ENCODE results near the gene SH3GL1.
"Not testable (repeated sequence)": the region's sequence is repeated elsewhere in the genome, so short reads cannot be mapped to it uniquely, and the experiment has no call there.

Gene SH3GL1

GRCh38 chr19:4362101-4362828 is 38.1 kb downstream of the SH3GL1 start:
- no peak for DNase-seq

GRCh38 chr19:4361152-4362046 is 38.9 kb downstream of the SH3GL1 start:
- no peak for DNase-seq

GRCh38 chr19:4360641-4361151 is 39.7 kb downstream of the SH3GL1 start:
- no peak for DNase-seq

- no peak for DNase-seq
Observed at GRCh38 chr19:4360081-4360569, 40.2 kb downstream of the SH3GL1 start.

GRCh38 chr19:4359627-4360000 is 40.7 kb downstream of the SH3GL1 start:
- DNase-seq, result no peak

GRCh38 chr19:4358709-4359626 is 41.4 kb downstream of the SH3GL1 start:
- DNase-seq, result no peak

GRCh38 chr19:4357921-4358326 is 42.4 kb downstream of the SH3GL1 start:
- DNase-seq, result no peak

GRCh38 chr19:4357095-4357797 is 43.1 kb downstream of the SH3GL1 start:
- no peak for DNase-seq

- DNase-seq, result no peak
Observed at GRCh38 chr19:4354897-4355296, 45.5 kb downstream of the SH3GL1 start.

- DNase-seq, result no peak
Observed at GRCh38 chr19:4354282-4354681, 46.1 kb downstream of the SH3GL1 start.

GRCh38 chr19:4352701-4353121 is 47.6 kb downstream of the SH3GL1 start:
- DNase-seq, result no peak

GRCh38 chr19:4350726-4351125 is 49.6 kb downstream of the SH3GL1 start:
- DNase-seq, result no peak

GRCh38 chr19:4350111-4350510 is 50.2 kb downstream of the SH3GL1 start:
- no peak for DNase-seq

- DNase-seq, result not testable (repeated sequence)
Observed at GRCh38 chr19:4349225-4349624, 51.1 kb downstream of the SH3GL1 start.

GRCh38 chr19:4347521-4347920 is 52.8 kb downstream of the SH3GL1 start:
- DNase-seq, result no peak

GRCh38 chr19:4346020-4346383 is 54.3 kb downstream of the SH3GL1 start:
- DNase-seq, result no peak

- DNase-seq, result no peak
Observed at GRCh38 chr19:4345342-4346019, 54.9 kb downstream of the SH3GL1 start.

- DNase-seq, result peak; percentile 88
Observed at GRCh38 chr19:4343370-4344307, 56.7 kb downstream of the SH3GL1 start, which contains the start of gene MPND. MPND (plus strand) TSS chr19:4343562; CDS start chr19:4343594, 32 bp downstream.

GRCh38 chr19:4342615-4343369 is 57.6 kb downstream of the SH3GL1 start:
- DNase-seq, result peak; percentile 60
